NB4 (cell line): ENCODE measurements around the gene GPR27.

Source experiments
- CTCF ChIP-seq: IDR thresholded peaks from one replicate; pipeline ENCODE4 v1.5.1; 2012; ENCODE audit warnings: low read depth, low read length
- MAX ChIP-seq: IDR thresholded peaks from 2 replicates; pipeline ENCODE4 v1.6.1; 2011; ENCODE audit warnings: low read depth, low read length
- MYC ChIP-seq: IDR thresholded peaks from 2 replicates; pipeline ENCODE4 v1.6.1; 2011; ENCODE audit warnings: low read depth, low read length
- POLR2A ChIP-seq: IDR thresholded peaks from 2 replicates; pipeline ENCODE4 v1.6.1; 2011; ENCODE audit warnings: mild to moderate bottlenecking; ENCODE audit not compliant: insufficient read length; ENCODE audit errors: extremely low read depth

DNA sequence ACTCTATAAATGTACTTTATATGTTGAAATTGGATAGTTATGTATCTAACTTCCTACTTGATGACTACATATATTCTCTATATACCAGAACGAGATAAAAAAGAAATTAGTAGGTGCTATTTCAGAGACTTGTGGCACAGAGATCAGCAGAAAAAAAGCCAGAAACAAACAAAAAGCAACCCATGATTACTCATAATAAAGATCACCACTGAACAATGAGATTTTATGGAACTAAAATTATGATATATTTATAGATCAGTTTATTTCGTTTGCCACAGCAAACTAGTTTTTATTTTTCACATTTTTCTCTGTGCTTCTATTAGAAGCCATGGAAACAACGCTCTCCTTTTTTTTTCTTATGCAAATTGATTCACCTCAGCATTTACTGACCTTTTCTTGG is 46.4 kb downstream of the GPR27 start:
- no peak for TF ChIP-seq POLR2A
- no peak for TF ChIP-seq CTCF
- TF ChIP-seq MYC: no peak
- TF ChIP-seq MAX: no peak
